Activated T-cell treated with anti-CD3 and anti-CD28 coated beads, Interleukin-2, amount 50 U/mL, for 24 hours (primary cell): Measurements from ENCODE around the gene SPECC1L.

Experiments
- DNase-seq: peaks from one replicate; pipeline ENCODE4 v3.0.0-alpha.2; 2020
- H3K27ac Mint-ChIP-seq: 2 replicates; pipeline ENCODE4 v1.8.0; 2020; ENCODE audit warnings: mild to moderate bottlenecking, mixed read lengths
- H3K27me3 Mint-ChIP-seq: 2 replicates; pipeline ENCODE4 v1.8.0; 2020; ENCODE audit warnings: mixed read lengths
- H3K36me3 Mint-ChIP-seq: 2 replicates; pipeline ENCODE4 v1.8.0; 2020; ENCODE audit warnings: low read depth, mixed read lengths
- H3K4me1 Mint-ChIP-seq: 2 replicates; pipeline ENCODE4 v1.8.0; 2020; ENCODE audit warnings: low read depth, mixed read lengths
- H3K4me3 Mint-ChIP-seq: 2 replicates; pipeline ENCODE4 v1.8.0; 2020; ENCODE audit warnings: mild to moderate bottlenecking, moderate library complexity, mixed read lengths
- H3K9me3 Mint-ChIP-seq: 2 replicates; pipeline ENCODE4 v1.8.0; 2020; ENCODE audit warnings: mixed read lengths

The SPECC1L gene

GRCh38 chr22:24333301-24333700 is 62.7 kb downstream of the SPECC1L start:
- DNase-seq = no peak
- no peak overlapping the region for H3K27ac Mint-ChIP-seq
- H3K4me3 Mint-ChIP-seq = no peak overlapping the region
- H3K27me3 Mint-ChIP-seq = no peaks in the 10 kb centered on the region
- peaks cover 11% of the 10 kb centered on the region for H3K4me1 Mint-ChIP-seq
- H3K36me3 Mint-ChIP-seq = peaks cover 71% of the 10 kb centered on the region
- no peaks in the 10 kb centered on the region for H3K9me3 Mint-ChIP-seq

GRCh38 chr22:24335496-24335895 is 64.9 kb downstream of the SPECC1L start:
- Mint-ChIP-seq H3K36me3 (peaks cover 69% of the 10 kb centered on the region), H3K9me3 (no peaks in the 10 kb centered on the region), H3K27me3 (no peaks in the 10 kb centered on the region), H3K4me1 (peaks cover 1% of the 10 kb centered on the region), H3K4me3 (no peak overlapping the region), H3K27ac (no peak overlapping the region)
- DNase-seq = no peak

GRCh38 chr22:24337894-24338645 is 67.4 kb downstream of the SPECC1L start:
- Mint-ChIP-seq H3K4me1 (peaks cover 1% of the 10 kb centered on the region), H3K36me3 (peaks cover 75% of the 10 kb centered on the region), H3K9me3 (no peaks in the 10 kb centered on the region), H3K4me3 (no peak overlapping the region), H3K27ac (no peak overlapping the region), H3K27me3 (no peaks in the 10 kb centered on the region)
- DNase-seq = no peak

GRCh38 chr22:24338726-24339451 is 68.3 kb downstream of the SPECC1L start:
- H3K27ac Mint-ChIP-seq = peak overlapping the region; percentile 9
- no peak for DNase-seq
- H3K36me3 Mint-ChIP-seq = peaks cover 75% of the 10 kb centered on the region
- no peaks in the 10 kb centered on the region for H3K27me3 Mint-ChIP-seq
- H3K4me3 Mint-ChIP-seq = no peak overlapping the region
- no peaks in the 10 kb centered on the region for H3K9me3 Mint-ChIP-seq
- peaks cover 1% of the 10 kb centered on the region for H3K4me1 Mint-ChIP-seq

DNA sequence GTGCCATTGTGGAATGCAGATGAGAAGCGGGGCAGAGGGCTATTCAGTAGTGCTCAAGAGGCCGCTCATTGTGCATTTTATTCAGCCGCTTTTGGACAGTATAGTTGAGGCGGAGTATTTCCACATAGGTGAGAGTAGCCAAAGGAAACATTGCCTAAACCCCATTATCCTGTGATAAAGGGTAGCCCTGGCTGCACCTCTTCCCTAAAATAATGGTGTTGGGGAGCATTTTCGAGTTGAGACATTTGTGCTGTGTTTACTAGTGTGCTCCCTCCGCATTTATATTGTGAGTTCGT is 68.8 kb downstream of the SPECC1L start:
- Mint-ChIP-seq H3K27me3 (no peaks in the 10 kb centered on the region), H3K4me3 (no peak overlapping the region), H3K4me1 (peaks cover 1% of the 10 kb centered on the region), H3K9me3 (no peaks in the 10 kb centered on the region), H3K36me3 (peaks cover 76% of the 10 kb centered on the region), H3K27ac (no peak overlapping the region)
- DNase-seq = no peak

GRCh38 chr22:24341627-24342026 is 71.0 kb downstream of the SPECC1L start:
- Mint-ChIP-seq H3K36me3 (peaks cover 83% of the 10 kb centered on the region), H3K27me3 (no peaks in the 10 kb centered on the region), H3K9me3 (no peaks in the 10 kb centered on the region), H3K4me3 (no peak overlapping the region), H3K27ac (no peak overlapping the region), H3K4me1 (no peaks in the 10 kb centered on the region)
- no peak for DNase-seq

- H3K36me3 Mint-ChIP-seq = peaks cover 88% of the 10 kb centered on the region
- no peaks in the 10 kb centered on the region for H3K27me3 Mint-ChIP-seq
- DNase-seq = no peak
- H3K4me3 Mint-ChIP-seq = no peak overlapping the region
- H3K9me3 Mint-ChIP-seq = no peaks in the 10 kb centered on the region
- H3K27ac Mint-ChIP-seq = no peak overlapping the region
- no peaks in the 10 kb centered on the region for H3K4me1 Mint-ChIP-seq
These were observed 80.0 kb downstream of the SPECC1L start for GRCh38 chr22:24350627-24351026.

DNA sequence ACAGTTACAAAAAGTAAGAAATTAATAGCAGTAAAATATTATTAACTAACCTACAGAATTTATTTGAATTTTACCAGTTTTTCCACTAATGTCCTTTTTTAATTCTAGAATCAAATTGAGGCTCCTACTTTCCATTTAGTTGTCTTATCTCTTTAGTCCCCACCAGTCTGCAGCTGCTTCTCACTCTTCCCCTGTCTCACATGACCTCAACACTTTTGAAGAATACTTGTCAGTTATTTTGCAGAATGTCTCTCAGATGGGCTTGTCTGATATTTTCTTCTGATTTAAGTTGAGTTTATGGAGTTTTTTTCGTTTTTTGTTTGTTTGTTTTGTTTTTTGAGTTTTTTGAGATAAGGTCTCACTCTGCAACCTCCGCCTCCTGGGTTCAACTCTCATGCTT is 82.5 kb downstream of the SPECC1L start:
- H3K36me3 Mint-ChIP-seq = peaks cover 82% of the 10 kb centered on the region
- H3K27ac Mint-ChIP-seq = no peak overlapping the region
- no peaks in the 10 kb centered on the region for H3K9me3 Mint-ChIP-seq
- H3K4me3 Mint-ChIP-seq = no peak overlapping the region
- no peak for DNase-seq
- H3K27me3 Mint-ChIP-seq = no peaks in the 10 kb centered on the region
- peaks cover 4% of the 10 kb centered on the region for H3K4me1 Mint-ChIP-seq

DNA sequence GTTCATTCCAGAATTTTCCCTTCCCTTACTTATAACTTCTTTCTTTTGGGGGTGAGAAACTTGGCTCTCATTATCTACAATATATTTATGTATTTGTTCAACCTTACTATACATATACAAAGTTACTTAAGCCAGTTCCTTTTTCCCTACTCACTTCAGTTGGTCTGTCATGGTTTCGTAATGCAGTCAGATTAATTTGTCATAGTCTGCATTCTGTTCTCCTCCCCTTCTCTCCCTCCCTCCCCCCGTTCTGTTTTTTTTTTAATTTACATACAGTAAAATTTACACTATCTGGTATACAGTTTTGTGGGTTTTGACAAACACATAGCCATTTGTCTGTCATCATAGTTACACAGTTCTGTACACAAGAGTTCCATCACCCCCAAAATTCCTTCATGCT is 84.9 kb downstream of the SPECC1L start:
- no peak for DNase-seq
- H3K36me3 Mint-ChIP-seq = peaks cover 80% of the 10 kb centered on the region
- no peak overlapping the region for H3K4me3 Mint-ChIP-seq
- H3K4me1 Mint-ChIP-seq = peaks cover 4% of the 10 kb centered on the region
- no peak overlapping the region for H3K27ac Mint-ChIP-seq
- no peaks in the 10 kb centered on the region for H3K9me3 Mint-ChIP-seq
- no peaks in the 10 kb centered on the region for H3K27me3 Mint-ChIP-seq

DNA sequence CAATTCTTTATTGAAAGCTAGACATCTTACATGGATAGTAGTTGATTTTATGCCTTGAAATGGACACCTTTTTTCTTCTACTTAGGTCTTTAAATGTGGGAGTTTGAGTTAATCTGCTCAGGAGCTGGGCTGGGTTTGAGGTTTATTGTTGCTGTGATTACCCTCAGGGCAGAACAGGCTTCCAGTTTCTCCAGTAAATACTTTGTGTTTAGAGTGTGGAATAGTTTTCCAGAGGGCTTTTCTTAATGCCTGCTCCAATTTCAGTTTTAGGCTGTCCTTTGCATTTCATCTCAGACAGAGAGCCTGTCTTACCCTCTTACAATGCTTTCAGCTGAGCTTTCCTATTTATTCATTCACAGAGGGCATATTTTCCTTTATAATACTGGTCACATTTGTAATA is 86.9 kb downstream of the SPECC1L start:
- no peak for DNase-seq
- peak overlapping the region; percentile 8 for H3K27ac Mint-ChIP-seq
- H3K36me3 Mint-ChIP-seq = peaks cover 78% of the 10 kb centered on the region
- peaks cover 5% of the 10 kb centered on the region for H3K4me1 Mint-ChIP-seq
- H3K4me3 Mint-ChIP-seq = no peak overlapping the region
- H3K27me3 Mint-ChIP-seq = no peaks in the 10 kb centered on the region
- no peaks in the 10 kb centered on the region for H3K9me3 Mint-ChIP-seq

DNA sequence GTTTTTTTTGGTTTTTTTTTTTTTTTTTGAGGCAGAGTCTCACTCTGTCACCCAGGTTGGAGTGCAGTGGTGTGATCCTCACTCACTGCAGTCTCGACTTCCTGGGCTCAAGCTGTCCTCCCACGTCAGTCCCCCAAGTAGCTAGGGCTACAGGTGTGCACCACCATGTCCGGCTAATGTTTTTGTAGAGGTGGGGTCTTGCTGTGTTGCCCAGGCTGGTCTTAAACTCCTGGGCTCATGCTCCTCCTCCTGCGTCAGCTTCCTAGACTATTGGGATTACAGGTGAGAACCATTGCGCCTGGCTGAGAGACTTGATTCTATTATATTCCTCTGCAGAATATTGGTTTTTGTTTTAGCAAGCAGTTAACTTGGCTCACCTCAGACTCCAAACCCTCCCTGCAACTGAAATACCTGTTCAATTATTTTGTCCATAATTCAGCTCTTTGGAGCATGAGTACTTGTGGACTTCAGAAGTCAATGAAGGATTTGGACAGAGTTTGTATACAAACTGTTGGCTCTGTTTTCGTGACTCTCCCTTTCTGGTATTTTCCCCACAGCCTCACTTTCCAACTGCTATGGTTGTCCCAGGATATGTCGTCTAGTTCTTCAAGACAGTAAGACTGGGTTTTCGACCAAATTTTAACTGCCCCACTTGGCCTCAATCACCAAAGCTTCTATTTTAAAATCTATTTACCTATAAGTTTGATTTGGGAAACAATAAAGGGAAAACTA is 87.6 kb downstream of the SPECC1L start:
- H3K9me3 Mint-ChIP-seq = no peaks in the 10 kb centered on the region
- no peaks in the 10 kb centered on the region for H3K27me3 Mint-ChIP-seq
- H3K4me1 Mint-ChIP-seq = peaks cover 5% of the 10 kb centered on the region
- no peak overlapping the region for H3K4me3 Mint-ChIP-seq
- DNase-seq = no peak
- H3K36me3 Mint-ChIP-seq = peaks cover 78% of the 10 kb centered on the region
- no peak overlapping the region for H3K27ac Mint-ChIP-seq

DNA sequence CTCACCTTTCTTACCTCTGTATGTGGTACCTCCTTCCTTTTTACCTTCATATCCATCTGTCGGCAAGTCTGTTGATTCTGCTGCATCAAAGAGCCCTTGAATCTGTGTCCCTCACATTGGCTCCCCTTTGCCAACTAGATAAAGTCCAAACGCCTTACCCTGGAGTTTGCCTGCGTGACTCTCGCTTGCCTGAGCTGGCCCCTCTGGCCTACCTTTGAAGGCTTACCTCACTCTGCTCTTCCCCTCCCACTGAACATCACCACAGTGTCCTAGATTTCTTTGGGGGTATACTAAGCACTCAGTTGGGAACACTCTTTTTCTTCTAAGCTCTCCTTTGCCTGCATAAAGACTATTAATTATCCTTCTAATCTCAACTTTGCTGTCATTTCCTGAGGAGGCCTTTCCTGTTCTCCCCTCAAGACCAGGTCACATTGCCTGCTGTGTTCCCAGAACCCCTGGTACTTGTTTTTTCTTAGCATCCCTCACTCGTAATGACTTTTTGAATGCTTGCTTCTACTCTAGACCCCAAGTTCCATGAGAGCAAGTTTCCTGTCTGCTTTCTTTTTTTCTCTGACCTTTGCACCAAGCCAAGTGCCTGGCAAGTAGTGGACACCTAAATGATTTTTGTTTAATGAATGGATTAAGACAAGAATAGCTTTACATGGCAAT is 89.0 kb downstream of the SPECC1L start:
- H3K9me3 Mint-ChIP-seq = no peaks in the 10 kb centered on the region
- H3K4me1 Mint-ChIP-seq = peaks cover 5% of the 10 kb centered on the region
- no peak for DNase-seq
- H3K27ac Mint-ChIP-seq = no peak overlapping the region
- H3K36me3 Mint-ChIP-seq = peaks cover 73% of the 10 kb centered on the region
- H3K4me3 Mint-ChIP-seq = no peak overlapping the region
- H3K27me3 Mint-ChIP-seq = no peaks in the 10 kb centered on the region

GRCh38 chr22:24361976-24362646 is 91.5 kb downstream of the SPECC1L start:
- Mint-ChIP-seq H3K27me3 (no peaks in the 10 kb centered on the region), H3K4me1 (peaks cover 1% of the 10 kb centered on the region), H3K27ac (peak overlapping the region; percentile 2), H3K9me3 (no peaks in the 10 kb centered on the region), H3K4me3 (no peak overlapping the region), H3K36me3 (peaks cover 83% of the 10 kb centered on the region)
- no peak for DNase-seq

DNA sequence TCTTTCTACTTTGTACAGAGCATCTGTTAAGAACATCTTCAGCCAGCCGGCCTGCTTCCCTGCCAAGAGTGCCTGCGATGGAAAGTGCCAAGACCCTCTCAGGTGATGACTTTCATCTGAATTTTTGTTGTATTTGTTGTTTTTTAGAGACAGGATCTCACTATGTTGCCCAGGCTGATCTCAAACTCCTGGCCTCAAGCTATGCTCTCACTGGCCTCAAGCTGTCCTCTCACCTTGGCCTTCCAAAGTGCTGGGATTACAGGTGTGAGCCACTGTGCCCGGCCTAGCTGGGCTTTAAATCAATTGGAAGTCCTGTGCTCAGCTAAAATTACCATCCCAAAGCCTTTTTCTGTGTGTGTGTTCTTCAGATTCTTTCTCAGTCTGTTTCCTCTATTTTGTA is 92.6 kb downstream of the SPECC1L start:
- Mint-ChIP-seq H3K4me1 (peaks cover 1% of the 10 kb centered on the region), H3K27ac (no peak overlapping the region), H3K9me3 (no peaks in the 10 kb centered on the region), H3K4me3 (no peak overlapping the region), H3K36me3 (peaks cover 83% of the 10 kb centered on the region), H3K27me3 (no peaks in the 10 kb centered on the region)
- DNase-seq = no peak
